ENCODE measurements around the gene MPP4.
"Not testable (repeated sequence)": the region's sequence is repeated elsewhere in the genome, so short reads cannot be mapped to it uniquely, and the experiment has no call there.

Gene MPP4

DNA sequence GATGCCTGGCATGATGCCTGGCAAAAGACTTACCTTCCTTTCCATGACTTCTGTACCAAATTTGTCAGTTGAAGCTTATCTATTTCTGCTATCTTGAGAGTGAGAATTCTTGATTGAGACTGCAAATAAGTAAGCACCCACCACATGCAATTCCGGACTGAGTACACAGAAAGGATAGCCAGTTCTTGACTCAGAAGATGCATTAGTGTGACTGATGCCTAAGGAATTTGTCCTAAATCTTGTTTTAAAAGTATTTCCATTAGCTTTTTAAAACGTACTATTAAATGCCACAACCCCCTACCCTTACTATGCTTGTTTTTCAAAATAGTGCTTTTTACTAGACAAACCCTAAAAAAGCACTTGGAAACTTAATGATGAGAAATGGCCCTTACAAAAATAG lies 545 bp downstream of the MPP4 start:
- TF ChIP-seq POLR2A (IDR thresholded peaks at IDR 0.05; ENCODE audit: low read length) (no peak), GATA1 (IDR thresholded peaks at IDR 0.05; ENCODE audit: low read depth, low read length) (no peak)

GRCh38 chr2:201696151-201696659 lies 2.2 kb downstream of the MPP4 start:
- TF ChIP-seq POLR2A (IDR thresholded peaks at IDR 0.05; ENCODE audit: low read length) (no peak), GATA1 (IDR thresholded peaks at IDR 0.05; ENCODE audit: low read depth, low read length) (no peak)
- no peak for DNase-seq

More for the DNA sequence above, 545 bp downstream of the MPP4 start:
- no peak for DNase-seq

DNA sequence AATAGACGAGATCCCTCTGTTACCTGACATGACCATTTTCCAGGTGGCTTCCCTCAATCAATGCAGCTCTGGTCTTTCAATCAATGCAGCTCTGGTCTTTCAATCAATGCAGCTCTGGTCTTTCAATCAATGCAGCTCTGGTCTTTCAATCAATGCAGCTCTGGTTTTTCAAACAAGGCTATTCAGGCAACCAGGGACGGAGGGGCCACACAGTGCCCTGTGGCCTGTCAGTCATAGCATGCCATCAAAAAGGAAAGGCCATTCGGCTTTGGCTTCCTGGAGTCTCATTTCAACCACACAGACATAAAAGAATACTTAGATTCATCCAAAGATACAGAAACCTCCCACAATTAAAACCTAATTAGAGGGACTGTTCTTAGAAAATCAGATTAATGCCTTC lies 13.3 kb downstream of the MPP4 start:
- DNase-seq, result no peak
- TF ChIP-seq GATA1 (IDR thresholded peaks at IDR 0.05; ENCODE audit: low read depth, low read length) (no peak), POLR2A (IDR thresholded peaks at IDR 0.05; ENCODE audit: low read length) (no peak)

DNA sequence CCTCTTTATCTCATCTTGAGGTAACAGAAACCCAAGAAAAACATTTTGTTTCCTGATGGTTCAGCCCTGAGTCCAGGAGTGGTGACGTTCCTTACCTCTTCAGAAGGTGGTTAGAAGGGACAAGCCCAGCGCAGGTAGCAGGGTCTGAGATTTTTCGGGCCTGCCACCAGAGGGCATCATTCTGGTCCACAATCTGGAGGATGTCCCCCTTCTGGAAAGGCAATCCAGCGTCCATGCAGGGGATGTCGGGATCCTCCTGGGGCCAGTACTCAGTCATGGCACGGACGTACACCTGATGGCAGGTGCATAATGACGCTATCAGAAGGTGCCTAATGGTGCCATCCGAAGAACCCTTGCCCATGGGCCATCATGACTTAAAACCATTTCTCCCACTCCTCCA lies 17.7 kb downstream of the MPP4 start:
- peak; percentile 20 to 54 for DNase-seq
- no peak for TF ChIP-seq POLR2A (IDR thresholded peaks at IDR 0.05; ENCODE audit: low read length)
- no peak for TF ChIP-seq GATA1 (IDR thresholded peaks at IDR 0.05; ENCODE audit: low read depth, low read length)

DNA sequence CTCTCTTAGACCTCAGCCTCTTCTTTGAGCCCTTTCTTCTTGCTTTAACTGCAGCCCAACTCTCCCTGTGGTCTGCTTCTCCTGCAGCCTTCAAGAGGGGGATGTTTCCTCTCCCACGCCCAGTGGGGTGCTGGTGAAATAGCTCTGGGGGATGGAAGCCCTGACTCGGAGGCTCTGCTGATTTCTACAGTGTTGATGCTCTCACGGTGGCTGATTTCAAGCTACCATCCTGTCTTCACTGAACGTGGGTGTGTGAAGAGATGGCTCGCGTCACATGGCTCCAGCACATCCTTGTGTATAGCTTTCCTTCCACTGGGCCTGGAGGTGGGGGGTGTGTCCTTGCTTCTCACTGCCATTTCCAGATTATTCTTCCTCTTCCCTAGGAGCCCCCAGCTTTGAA lies 20.0 kb downstream of the MPP4 start:
- no peak for TF ChIP-seq POLR2A (IDR thresholded peaks at IDR 0.05; ENCODE audit: low read length)
- no peak for TF ChIP-seq GATA1 (IDR thresholded peaks at IDR 0.05; ENCODE audit: low read depth, low read length)
- no peak for DNase-seq

DNA sequence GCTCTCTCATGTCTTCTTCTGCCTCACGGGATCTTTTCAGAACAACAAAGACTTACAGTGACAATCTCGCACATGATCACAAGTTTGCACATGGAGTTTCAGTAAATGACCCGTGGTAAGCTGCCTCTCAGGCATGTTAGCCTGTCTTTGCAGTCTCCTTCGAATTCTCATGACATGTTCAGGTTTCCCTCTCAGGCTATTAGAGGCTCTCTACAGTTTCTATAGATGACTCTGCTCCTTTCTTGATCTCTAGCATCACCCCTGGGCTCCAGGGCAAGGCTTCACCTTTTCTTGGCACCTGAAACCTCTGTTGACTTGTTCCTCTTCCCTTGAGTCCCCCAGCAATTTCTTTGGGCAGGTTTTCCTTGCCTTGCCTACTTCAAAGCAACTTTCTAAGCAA lies 23.0 kb downstream of the MPP4 start:
- TF ChIP-seq GATA1 (IDR thresholded peaks at IDR 0.05; ENCODE audit: low read depth, low read length) (no peak), POLR2A (IDR thresholded peaks at IDR 0.05; ENCODE audit: low read length) (no peak)
- DNase-seq, result no peak

- TF ChIP-seq POLR2A (IDR thresholded peaks at IDR 0.05; ENCODE audit: low read length) (no peak), GATA1 (IDR thresholded peaks at IDR 0.05; ENCODE audit: low read depth, low read length) (no peak)
- no peak for DNase-seq
These were observed 23.6 kb downstream of the MPP4 start for GRCh38 chr2:201674794-201675193.

- DNase-seq, result no peak
These were observed 24.1 kb downstream of the MPP4 start for GRCh38 chr2:201674298-201674697.

GRCh38 chr2:201673546-201673945 lies 24.9 kb downstream of the MPP4 start:
- DNase-seq, result no peak

More at GRCh38 chr2:201674298-201674697, 24.1 kb downstream of the MPP4 start:
- TF ChIP-seq GATA1 (IDR thresholded peaks at IDR 0.05; ENCODE audit: low read depth, low read length) (no peak), POLR2A (IDR thresholded peaks at IDR 0.05; ENCODE audit: low read length) (no peak)

DNA sequence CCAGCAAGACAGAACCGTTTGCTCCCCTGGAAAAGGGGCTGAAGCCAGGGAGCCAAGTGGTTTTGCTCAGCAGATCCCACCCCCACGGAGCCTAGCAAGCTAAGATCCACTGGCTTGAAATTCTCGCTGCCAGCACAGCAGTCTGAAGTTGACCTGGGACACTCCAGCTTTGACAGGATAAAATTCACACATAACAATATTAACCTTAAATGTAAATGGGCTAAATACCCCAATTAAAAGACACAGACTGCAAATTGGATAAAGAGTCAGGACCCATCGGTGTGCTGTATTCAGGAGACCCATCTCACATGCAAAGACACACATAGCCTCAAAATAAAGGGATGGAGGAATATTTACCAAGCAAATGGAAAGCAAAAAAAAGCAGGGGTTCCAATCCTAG lies 27.2 kb downstream of the MPP4 start:
- DNase-seq, result not testable (repeated sequence)

More at GRCh38 chr2:201673546-201673945, 24.9 kb downstream of the MPP4 start:
- TF ChIP-seq POLR2A (IDR thresholded peaks at IDR 0.05; ENCODE audit: low read length) (no peak), GATA1 (IDR thresholded peaks at IDR 0.05; ENCODE audit: low read depth, low read length) (no peak)

DNA sequence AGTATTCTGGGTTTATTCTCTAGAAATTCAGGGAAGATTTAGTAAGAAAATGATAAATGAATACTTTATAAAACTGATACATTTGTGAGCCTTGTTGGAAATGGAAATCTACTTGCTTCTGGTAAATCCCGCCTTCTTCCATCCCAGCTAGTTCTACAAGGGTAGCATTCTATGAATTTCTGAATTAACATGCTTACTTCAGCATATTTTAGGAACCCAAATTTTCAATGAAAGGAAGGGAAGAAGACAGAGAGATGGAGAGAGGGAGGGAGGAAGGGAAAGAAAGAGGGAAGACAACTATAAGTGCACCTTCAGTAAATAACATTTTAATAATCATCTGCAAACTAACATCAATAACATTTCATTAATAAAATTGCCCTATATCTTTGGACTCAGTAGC lies 28.6 kb downstream of the MPP4 start:
- TF ChIP-seq POLR2A (IDR thresholded peaks at IDR 0.05; ENCODE audit: low read length) (no peak), GATA1 (IDR thresholded peaks at IDR 0.05; ENCODE audit: low read depth, low read length) (no peak)
- DNase-seq, result no peak

DNA sequence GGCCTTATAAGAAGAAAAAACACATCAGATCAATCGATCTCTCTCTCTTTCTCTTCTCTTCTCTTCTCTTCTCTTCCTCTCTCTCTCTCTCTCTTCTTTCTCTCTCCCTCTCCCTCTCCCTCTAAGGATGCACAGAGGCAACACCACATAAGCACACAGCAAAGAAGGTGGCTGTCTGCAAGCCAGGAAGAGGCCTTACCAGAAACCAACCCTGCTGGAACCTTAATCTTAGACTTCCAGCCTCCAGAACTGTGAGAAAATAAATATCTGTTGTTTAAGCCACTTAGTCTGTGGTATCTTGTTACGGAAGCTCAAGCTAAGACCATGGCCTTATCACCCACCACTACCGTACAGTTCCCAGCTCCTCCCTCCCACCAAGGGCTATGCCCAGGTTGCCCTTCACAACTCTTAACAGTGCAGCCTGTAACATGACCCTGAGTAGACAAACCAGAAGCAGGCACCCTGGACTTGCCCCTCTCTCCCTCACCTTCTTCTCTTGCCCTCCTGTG lies 30.0 kb downstream of the MPP4 start:
- peak in 1 of 2 experiments; percentile 5 for DNase-seq
- TF ChIP-seq POLR2A (IDR thresholded peaks at IDR 0.05; ENCODE audit: low read length), result no peak
- no peak for TF ChIP-seq GATA1 (IDR thresholded peaks at IDR 0.05; ENCODE audit: low read depth, low read length)

- no peak for DNase-seq
- no peak for TF ChIP-seq GATA1 (IDR thresholded peaks at IDR 0.05; ENCODE audit: low read depth, low read length)
- TF ChIP-seq POLR2A (IDR thresholded peaks at IDR 0.05; ENCODE audit: low read length), result no peak
These were observed 34.1 kb downstream of the MPP4 start for GRCh38 chr2:201664334-201664733.

- no peak for DNase-seq
- no peak for TF ChIP-seq POLR2A (IDR thresholded peaks at IDR 0.05; ENCODE audit: low read length)
- no peak for TF ChIP-seq GATA1 (IDR thresholded peaks at IDR 0.05; ENCODE audit: low read depth, low read length)
These were observed 37.1 kb downstream of the MPP4 start for GRCh38 chr2:201661366-201661765.

GRCh38 chr2:201660293-201660895 lies 38.0 kb downstream of the MPP4 start:
- TF ChIP-seq GATA1 (IDR thresholded peaks at IDR 0.05; ENCODE audit: low read depth, low read length), result no peak
- TF ChIP-seq POLR2A (IDR thresholded peaks at IDR 0.05; ENCODE audit: low read length), result no peak
- no peak for DNase-seq

Measured in erythroblast (primary cell).